PC-3 (cell line): ENCODE results near the gene STX11.

Experiments
- CTCF ChIP-seq: fragments of 300-600 bp; sonication (generic); conservative IDR thresholded peaks from 2 replicates; pipeline ENCODE4 v1.5.1; 2017; ENCODE audit warnings: antibody characterized with exemption, low read depth, mild to moderate bottlenecking, low read length
- EZH2 ChIP-seq: fragments of 300-600 bp; sonication (generic); IDR thresholded peaks from one replicate; pipeline ENCODE4 v1.6.1; 2017; ENCODE audit warnings: antibody characterized with exemption, mild to moderate bottlenecking, low read length; ENCODE audit not compliant: unreplicated experiment
- EZH2phosphoT487 ChIP-seq: fragments of 300-600 bp; sonication (generic); IDR thresholded peaks from 2 replicates; pipeline ENCODE4 v1.6.1; 2018; ENCODE audit warnings: mild to moderate bottlenecking, antibody characterized with exemption, low read length, borderline replicate concordance

GRCh38 chr6:144150710-144151657 lies 667 bp downstream of the STX11 start:
- no peak for TF ChIP-seq EZH2phosphoT487
- TF ChIP-seq CTCF: no peak; the same call in 1 of the 2 replicates
- no peak for TF ChIP-seq EZH2
